NCI-H146 treated with DMSO at 0.1 percent for 48 hours (cell line): ENCODE measurements around the gene DACH1.
A peak's percentile ranks its signal among the peaks of the same experiment; 100 is the strongest.

Source experiments
- DNase-seq: peaks from one replicate; lab custom pipeline; 2025; ENCODE audit not compliant: unreplicated experiment; lab: John Stamatoyannopoulos, UW

The DACH1 gene

DNA sequence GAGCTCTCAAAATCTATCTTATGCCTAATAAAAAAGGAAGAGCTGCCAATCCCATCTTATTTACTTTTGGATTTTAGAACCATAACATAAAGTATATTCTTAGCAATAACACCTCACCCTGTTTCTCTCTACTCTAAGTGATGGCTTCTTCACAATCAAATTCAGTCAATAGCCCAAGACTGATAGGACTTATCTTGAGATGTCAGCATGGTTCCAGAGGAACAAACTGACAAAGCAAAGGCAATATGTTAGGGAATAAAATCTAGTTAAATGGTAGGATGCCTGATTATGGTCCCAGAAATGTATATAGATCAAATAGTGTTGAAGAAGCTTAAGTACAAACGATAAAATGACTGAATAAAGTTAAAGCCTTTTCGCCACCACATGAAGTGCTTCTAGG lies 36.3 kb downstream of the DACH1 start:
- no peak for DNase-seq

DNA sequence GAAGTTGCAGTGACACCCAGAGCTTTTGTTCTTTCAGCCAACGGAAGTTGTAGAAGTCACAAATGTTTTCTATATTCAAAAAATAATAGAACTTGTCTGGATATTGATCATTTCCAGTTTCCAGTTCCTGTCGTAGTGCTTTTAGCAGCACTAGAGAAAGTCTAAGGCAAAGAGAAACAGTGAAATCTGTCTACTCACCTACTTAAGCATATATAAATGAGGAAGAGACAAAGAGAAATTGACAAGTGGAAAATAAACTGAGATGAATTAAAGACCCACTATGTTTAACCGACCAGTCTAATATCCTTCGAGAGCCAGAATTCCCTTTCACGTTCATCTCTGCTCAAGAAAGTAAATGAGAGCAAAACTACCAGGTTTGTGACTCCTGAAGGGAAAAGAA lies 36.7 kb downstream of the DACH1 start:
- DNase-seq, result no peak

DNA sequence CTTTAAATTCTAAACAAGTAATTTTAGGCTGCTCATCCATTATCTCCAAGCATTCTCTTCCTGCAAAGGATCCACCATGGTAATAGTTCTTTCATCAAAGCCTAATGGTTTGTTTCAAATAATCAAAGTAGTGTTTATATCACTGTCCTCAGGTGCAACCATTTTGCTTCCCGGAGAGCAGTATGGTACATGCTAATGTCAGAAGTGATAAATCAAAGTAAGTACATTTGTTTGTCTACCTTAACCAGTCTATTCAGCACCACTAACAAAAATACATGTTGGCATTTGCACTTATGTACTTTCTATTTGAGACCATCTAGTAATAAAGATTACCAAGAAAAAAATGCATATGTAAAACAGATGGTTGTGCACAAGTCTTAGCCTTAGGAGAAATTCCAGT lies 37.5 kb downstream of the DACH1 start:
- no peak for DNase-seq

DNA sequence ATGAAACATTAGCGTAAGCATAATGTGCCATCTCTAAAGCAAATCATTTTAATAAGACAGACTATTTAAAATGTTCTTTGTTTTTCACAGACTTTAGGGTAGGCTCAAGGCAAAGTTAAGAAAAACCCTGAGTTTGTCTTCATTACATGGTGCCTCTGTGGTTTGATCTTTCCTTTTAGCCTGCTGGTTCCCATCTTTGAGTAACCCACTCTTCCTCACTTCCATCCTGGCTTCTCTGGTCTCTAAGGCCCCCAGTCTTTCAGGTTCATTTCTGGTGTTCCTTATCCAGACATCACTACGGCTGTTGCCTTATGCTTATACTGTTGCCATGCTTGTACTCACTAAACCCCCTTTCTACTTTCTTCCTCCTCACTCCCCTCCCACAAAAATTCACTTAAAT lies 38.4 kb downstream of the DACH1 start:
- no peak for DNase-seq

DNA sequence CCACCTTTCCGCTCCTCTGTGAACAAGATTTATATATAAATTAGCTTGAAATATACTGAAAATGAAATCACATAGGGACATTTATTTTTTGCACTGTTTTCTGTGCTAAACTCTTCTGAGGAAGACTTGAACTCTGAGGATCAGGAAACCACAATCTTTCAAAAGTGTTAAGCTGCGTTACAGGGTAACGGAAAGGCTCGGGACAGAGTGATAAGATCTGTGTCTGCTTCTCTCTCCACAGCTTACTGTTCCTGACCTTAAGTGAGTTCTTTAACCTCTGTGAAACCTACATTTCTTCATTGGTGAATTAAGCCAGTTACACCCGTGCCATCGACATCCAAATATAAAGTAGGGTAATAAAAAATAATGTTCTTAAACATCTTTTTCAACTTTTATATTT lies 38.9 kb downstream of the DACH1 start:
- DNase-seq, result no peak

DNA sequence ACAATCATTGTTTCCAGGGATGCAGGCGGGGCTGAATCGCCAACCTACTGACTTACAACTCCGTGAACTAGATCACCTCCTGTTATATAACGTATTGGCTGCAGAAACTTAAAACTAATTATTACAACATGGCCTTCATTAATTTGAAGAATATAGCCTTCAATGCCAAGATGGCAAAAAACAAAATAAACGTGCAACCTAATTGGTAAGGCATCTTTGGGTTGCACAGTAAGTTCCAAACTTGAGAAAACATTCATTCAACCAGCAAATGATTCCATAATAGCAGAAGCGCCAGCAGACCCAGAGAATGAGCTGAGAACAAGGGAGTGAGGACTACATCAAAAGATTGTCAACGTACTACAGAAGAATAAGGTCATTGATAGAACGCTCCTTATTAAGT lies 39.8 kb downstream of the DACH1 start:
- no peak for DNase-seq

DNA sequence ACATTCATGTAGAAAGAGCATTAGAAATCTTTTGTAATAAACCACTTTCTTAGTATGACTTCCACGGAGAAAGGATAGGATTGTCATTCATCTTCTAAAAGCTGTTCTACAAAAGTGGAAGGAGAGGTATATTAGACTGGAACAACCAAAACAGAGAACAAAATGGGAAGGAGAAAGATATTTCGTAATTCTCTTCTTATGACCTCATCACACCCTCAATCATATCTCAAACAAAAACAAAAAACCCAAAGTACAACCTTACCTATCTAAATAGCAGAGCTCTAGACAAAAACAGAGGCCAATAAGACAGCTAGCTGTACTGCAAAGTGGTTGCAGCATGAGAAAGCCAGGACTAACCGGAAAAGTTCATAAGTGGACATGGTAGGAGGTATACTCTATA lies 46.3 kb downstream of the DACH1 start:
- no peak for DNase-seq

DNA sequence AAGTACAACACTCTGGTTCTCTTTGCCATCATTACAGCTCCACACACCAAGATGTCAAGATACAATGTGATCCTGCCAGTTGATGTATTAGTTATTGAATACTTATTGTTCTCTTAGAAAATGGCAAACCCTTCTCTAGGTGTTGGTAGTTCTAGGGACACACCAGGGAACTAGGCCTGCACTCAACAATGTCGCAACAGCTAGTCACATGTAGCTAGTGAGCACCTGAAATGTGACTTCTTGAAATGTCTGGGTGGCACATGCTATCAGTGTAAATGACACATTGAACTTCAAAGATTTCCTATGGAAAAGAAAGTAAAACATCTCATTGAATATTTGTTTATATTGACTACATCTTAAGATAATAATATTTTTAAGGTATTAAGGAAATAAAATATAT lies 49.7 kb downstream of the DACH1 start:
- DNase-seq, result no peak

DNA sequence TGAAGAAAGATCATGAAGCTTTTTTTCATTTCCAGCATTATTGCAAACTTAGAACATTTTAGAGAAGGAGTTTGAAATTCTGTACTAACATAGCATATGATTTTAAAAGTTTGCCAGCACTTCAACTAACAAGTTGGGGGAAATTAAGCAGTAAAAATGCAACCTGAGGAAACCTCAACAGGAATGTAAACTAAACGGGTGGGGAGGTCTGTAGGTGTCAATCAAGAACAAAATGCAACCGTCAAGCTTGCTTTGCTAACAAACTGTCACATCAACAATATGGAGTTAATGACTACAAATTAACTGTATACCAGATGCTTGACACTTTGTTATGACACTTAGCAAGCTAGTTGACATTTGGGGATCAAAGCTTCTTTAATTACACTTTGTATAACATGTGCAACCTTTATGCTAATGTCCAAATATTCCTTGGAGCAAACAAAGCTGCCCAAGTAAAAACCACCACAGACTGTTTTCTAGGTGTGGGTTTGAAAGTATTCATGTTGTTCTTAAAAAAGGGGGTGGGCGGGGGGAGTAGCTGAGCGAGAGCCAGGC lies 52.1 kb downstream of the DACH1 start:
- DNase-seq, result no peak

DNA sequence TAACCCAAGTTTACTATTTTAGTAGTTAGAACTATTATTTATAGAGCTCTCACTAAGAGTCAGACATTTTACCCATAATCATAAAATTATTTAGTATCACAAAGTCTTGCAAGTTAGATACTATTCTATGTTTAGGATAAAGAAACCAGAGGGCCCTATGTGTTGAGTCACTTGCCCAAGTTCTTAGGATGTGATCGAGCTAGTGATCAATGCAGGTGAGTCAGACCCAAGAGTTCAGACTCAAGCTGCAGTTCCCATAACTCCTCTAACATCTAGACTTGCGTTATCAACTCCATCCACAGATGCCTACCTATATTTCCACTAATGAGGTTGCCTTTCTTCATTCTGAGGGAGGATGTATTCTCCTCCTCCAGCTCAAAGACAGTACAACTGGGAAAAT lies 53.8 kb downstream of the DACH1 start:
- DNase-seq, result no peak

DNA sequence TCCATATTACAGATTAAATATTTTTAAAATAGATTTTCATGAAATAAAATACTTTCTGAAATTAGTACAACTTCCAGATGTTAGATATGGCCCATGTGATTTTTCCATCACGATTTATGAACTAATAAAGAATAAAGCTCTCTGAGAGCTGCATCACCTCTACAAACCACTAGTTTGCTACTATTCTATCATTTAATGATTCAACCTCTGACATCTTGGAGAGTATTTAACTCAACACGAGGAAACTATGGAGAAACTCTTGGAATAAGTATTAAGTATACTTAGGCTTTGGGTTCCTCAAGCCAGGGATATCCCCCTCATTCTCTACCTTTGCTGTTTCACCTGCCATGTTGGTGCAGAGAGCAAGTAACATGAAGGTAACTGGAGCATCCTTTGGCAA lies 55.7 kb downstream of the DACH1 start:
- DNase-seq, result no peak

DNA sequence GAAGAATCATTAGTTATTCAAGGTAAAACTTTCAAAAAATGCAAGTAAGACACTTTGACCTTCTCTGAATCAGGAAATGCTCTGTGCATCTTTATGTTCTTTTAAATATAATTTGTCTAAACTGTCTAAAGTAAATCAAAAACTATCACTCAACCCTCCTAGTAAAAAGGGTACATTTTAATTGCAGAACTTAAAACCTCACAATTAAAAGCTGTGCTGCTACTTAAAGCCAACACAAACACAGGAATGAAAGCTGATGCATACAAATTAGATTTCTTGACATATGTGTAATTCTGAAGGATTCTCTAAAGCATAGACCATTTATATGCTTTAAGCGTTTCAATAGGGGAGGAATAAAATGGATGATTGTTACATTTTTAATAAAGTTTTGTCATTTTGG lies 58.3 kb downstream of the DACH1 start:
- no peak for DNase-seq

DNA sequence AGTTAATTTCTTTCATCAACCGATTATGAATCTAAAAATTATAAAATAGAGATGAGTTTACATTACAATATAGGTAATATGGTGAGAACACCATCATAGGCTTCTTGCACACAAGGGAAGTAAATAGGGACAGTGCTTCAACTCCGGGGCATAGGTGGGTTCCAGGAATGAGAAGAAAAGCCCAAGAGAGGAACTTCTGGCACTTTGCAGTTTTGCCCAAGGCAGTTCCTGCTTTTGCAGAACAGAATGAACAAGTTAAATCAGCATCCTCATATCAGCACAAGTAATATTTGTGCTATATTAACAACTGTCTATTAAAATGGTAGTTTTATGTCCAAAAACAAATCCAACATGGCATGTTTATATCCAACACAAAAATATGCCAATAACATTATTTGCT lies 60.1 kb downstream of the DACH1 start:
- no peak for DNase-seq

DNA sequence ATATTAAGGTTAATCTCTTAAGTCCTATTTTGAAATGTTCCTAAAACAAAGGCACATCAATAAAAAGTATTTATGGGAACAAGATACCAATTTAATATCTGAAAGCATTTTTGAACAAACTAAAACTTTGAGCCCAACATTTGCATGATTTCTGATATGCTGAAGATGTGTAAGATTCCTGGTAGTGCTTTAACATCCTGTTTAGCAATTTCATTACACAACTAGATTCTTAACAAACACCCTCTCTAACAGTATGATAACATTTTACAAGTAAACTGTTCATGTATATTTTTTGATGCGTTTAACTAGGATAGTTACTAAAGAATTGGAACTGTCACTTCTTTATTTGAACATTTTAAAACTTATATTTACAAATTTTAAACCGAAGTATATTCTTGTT lies 63.9 kb downstream of the DACH1 start:
- no peak for DNase-seq

DNA sequence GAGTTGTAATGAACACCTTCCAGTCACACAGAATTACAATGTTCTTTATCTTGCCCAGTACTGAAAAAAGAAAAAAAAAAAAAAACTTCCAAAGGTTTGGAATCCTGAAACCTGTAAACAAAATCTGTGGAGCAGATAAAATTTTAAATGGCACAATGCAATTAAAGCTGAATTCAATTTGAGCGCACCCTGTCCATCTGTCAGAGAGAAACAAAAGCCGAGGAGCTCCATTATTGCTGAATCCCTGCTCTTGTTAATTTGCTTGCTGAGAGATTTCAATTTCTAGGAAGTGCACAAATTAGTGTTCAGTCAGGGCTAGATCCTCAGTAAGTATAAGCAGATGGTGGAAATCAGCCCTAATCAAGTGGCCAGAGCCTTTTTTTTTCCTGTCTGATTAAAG lies 65.2 kb downstream of the DACH1 start:
- DNase-seq, result peak; percentile 48

DNA sequence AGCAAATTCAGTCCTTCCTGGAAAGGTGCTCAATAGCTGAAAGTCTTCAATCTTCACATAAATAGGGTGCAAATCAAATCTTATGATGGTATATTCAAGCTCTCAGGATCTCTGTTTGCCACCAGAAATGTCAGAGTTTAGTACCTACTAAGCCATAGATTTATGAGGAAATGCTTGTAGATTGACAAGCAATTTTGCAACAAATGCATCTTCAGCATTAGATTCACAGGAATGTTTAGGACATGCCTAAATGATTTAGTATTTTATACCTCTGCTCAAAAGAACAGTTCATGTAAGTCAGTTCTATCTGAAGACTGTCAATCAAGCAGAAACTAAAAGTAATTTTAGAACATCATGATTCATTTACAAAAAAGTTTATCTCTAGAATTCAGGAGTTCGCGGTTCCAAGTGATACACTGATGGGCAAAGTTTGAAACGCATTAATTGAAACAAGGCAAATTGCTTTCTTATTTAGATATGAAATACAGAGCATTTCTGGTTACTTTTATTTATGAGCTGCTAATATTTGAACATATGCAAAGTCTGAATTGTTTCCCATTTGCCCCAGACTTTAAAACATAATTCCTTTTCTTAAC lies 65.7 kb downstream of the DACH1 start:
- no peak for DNase-seq

DNA sequence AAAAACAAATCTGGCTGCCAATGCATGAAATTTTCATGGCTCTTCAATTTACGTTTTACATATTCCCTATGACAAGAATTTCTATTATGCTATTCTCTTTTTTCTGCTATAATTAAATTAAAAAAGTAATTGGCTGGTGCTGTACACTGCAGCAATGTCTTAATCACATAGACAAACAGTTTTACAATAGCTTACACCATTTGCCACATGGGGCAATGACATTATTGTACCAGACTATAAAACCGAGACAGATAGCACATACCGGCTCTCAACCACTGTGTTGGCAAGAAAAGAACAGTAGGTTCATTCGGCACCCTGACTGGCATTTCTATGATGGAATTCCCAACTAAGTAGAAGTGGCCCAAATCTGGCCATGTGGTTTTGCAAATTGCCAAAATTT lies 67.7 kb downstream of the DACH1 start:
- DNase-seq, result no peak

DNA sequence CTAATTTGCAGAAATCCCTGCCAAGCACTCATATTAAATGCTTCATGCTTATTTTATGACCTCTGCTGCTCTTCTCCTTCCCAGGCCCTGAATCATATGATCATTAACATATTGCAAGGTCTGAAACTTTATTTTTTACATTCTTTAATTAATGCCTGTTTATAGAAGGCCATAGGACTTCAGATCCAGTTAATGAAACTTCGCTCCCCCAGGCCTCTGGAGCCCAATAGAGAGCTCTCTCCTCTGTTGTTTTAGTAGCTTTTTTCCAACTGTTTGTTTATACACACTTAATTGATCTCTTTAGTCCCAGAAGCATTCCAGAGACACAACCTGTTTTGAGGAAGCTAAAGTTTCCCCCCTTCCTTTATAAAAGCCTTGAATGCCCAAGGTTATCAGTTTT lies 68.3 kb downstream of the DACH1 start:
- DNase-seq, result no peak

DNA sequence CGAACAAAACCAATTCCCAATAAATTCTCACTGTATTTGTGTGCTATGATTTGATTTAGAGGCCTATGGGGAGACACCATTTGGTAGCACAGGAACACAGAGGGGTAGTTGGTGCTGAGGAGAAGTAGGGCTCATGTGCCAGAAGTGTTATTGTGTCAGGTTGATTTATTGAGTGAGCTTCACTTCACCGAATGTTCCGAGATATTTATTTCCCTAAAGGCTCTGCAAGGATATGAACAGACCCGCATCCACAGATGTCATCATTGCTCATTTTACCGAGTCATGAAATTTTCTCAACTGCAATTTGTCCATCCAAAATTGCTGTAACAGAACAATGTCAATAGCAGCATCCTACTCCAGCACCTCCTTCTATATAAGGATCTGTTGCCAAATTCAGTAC lies 69.5 kb downstream of the DACH1 start:
- DNase-seq, result no peak

DNA sequence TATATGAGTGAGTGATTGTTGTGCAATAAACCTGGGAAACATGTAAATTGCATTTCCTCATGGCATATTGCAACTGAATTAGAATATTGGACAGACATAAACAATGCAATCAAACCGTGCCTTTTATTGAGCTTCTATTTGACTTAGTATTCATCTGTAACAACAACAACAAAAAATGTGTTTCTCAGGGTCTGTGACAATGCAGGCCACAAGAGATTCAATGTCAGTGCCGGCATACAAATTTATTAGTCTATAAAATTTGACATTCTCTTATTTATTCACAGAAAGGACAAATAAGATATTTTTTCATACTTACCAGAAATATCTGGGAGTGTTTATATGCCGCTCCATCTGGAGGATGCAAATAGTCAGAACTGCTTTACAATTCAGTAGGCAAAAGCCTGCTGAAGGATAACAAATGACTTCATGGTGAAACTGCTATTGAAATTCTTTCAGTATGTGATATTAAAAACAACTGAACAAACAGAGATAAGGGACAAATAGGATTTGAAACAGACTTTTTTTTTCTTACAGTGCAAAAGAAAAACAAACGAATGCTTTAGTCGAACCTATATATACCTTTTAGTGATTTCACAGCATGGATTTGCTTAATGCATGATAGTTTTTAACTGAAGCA lies 77.2 kb downstream of the DACH1 start:
- no peak for DNase-seq

DNA sequence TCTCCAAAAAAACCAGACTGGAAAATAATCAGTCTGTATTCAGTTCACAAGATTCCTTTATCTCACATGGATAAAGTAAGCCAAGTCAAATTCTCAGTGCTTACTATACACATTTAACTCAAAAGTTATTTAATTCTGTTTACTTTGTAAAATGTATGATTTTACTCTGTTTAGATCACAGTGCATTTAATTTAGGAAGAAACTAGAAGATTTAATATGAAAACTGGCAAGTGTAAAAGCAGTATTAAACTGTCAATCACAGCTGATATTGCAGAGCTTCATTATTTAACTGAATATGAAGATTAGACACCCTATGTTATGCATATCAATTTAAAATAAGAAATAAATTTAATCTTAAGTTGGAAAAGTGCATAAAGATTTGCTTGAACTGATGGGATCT lies 78.0 kb downstream of the DACH1 start:
- no peak for DNase-seq

DNA sequence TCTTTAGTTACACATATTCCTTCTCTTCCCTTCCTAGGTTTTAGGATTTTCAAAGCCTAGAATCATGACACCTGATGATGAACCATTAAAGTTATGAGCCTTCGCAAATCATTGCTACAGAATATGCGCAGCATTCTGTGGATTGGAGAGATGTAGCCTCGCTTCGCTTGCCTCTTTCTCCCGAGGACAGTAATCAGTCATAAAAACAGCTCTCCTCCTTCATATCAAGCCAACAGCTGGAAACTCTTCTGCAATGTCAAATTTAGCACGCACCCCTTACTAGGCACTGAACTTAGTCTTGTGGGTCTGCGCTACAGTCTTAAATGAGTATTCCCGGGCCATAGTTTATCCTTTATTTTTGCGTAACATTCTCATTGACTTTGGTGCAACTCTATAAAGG lies 79.6 kb downstream of the DACH1 start:
- DNase-seq, result no peak

DNA sequence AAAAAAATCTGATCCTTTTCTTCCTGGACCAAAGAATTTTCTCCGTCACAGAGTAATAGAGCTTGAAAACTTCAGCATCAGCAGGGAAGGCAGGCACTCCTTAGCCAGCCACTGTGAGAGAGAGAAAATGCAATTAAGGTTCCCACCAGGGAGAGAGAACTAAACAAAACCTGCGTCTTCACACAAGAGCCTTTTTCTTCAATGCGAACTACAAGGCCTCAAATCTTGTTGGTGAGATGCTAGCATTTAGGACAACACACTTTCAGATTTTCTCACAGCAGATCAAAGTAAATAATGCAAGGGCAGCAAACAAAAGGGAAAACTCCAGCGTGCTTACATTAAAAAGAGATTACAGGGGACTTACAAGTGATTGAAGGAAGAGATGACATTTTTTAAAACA lies 80.1 kb downstream of the DACH1 start:
- no peak for DNase-seq
